ENCODE results near the gene SLC19A1.
A peak's percentile ranks its signal among the peaks of the same experiment; 100 is the strongest.

Gene SLC19A1

GRCh38 chr21:45477176-45478114 is 64.8 kb downstream of the SLC19A1 start:
- no peak for DNase-seq

GRCh38 chr21:45476582-45476981 is 65.7 kb downstream of the SLC19A1 start:
- no peak for DNase-seq

- DNase-seq, result no peak
These were observed 66.3 kb downstream of the SLC19A1 start for GRCh38 chr21:45475797-45476570.

- DNase-seq, result no peak
These were observed 67.1 kb downstream of the SLC19A1 start for GRCh38 chr21:45475004-45475685.

GRCh38 chr21:45474323-45474950 is 67.8 kb downstream of the SLC19A1 start:
- DNase-seq, result no peak

GRCh38 chr21:45473496-45474322 is 68.5 kb downstream of the SLC19A1 start:
- no peak for DNase-seq

GRCh38 chr21:45472445-45473365 is 69.5 kb downstream of the SLC19A1 start:
- DNase-seq, result no peak

GRCh38 chr21:45471525-45472221 is 70.6 kb downstream of the SLC19A1 start:
- peak; percentile 54 for DNase-seq

- peak; percentile 85 for DNase-seq
These were observed 71.3 kb downstream of the SLC19A1 start for GRCh38 chr21:45470773-45471524.

GRCh38 chr21:45470087-45470515 is 72.1 kb downstream of the SLC19A1 start:
- DNase-seq, result no peak

GRCh38 chr21:45469273-45470086 is 72.8 kb downstream of the SLC19A1 start:
- DNase-seq, result no peak

- no peak for DNase-seq
These were observed 73.3 kb downstream of the SLC19A1 start for GRCh38 chr21:45468971-45469272.

GRCh38 chr21:45468051-45468970 is 73.9 kb downstream of the SLC19A1 start:
- no peak for DNase-seq

GRCh38 chr21:45467221-45467779 is 74.9 kb downstream of the SLC19A1 start:
- no peak for DNase-seq

GRCh38 chr21:45466330-45467220 is 75.7 kb downstream of the SLC19A1 start:
- no peak for DNase-seq

All from fibroblast of skin of scalp (primary cell).